GM19395 (cell line): Measurements from ENCODE around the gene TMEM178B.
"Not testable (repeated sequence)": the region's sequence is repeated elsewhere in the genome, so short reads cannot be mapped to it uniquely, and the experiment has no call there.

ENCODE experiments used
- ATAC-seq: cut with Tn5 transposase; IDR thresholded peaks from one replicate; pipeline ENCODE4 v1.9.1; 2021; ENCODE audit warnings: mild to moderate bottlenecking, moderate library complexity; ENCODE audit not compliant: unreplicated experiment

The TMEM178B gene

GRCh38 chr7:141177120-141177519, 103.3 kb downstream of the TMEM178B start:
- ATAC-seq, result not testable (repeated sequence)

DNA sequence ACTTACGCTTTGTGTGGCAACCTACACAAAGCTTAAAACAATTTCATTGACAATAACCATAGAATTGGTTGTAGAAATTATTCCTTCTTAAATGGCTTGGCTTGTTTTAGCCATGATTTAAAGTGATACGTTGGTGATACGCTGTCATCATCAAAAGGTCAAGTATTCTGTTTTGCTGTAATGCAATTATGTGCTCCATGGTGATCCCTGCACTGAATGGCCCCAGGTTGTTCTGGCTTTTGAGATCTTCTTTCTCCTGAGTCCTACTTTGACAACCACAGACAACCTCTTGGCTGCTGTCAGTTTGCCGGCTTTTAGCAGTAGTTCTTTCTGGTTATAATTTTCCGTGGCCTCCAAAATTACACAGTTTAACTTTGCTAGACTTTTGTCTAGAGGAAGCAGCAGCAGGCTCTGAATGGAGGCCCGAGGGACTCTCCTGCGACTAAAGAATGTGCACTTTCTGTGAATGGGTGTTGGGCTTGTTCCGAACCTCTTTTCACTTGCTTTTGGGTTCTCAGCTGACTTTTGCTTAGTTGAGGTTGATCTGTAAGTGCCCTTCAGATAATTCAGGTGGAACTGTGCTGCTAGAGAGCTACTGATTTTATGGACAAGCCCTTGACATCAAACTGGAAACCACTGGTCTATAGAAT, 104.7 kb downstream of the TMEM178B start:
- no peak for ATAC-seq

GRCh38 chr7:141181812-141182211, 107.9 kb downstream of the TMEM178B start:
- no peak for ATAC-seq

GRCh38 chr7:141184532-141185190, 110.8 kb downstream of the TMEM178B start:
- ATAC-seq, result no peak

DNA sequence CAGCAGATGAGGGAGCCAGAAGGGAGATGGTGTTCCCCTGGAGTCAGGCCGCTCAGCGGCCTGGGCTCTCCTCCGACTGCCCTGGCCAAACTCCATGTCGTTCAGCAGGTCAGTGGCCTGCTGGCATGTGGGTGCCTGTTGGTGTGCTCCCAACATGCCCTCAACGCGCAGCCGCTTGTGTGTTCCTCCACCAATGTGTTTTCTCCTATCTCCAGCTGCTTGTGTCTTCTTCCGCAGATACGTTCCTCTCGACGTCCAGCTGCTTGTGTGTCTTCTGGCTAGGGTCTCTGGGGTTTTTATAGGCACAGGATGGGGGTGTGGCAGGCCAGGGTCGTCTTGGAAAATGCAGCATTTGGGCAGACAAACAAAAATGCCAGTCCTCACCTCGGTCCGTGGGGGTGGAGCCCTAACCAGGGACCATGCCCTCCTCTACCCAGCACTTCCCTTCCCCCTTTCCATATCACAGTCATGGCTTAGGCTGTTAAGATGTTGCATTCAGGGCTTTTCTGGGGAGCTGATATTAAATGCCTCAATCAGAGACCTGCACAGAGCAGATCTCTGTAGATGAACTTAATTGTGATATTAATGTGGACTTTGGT, 111.6 kb downstream of the TMEM178B start:
- ATAC-seq, result no peak

GRCh38 chr7:141189231-141189630, 115.4 kb downstream of the TMEM178B start:
- ATAC-seq, result no peak

DNA sequence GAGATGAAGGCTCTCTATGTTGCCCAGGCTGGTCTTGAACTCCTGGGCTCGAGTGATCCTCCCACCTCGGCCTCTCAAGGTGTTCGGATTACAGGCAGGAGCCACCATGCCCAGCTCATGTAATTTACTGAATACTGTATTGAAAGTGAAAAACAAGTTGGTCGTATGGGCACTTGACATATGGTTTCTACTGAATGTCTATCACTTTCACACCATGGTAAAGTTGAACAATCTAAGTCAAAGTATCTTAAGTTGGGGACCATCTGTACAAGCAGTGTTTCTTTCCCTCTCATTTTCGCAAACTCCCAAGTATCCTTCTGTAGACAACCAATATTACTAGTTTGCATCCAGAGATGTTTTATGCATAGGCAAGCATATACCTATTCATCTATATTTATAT, 116.6 kb downstream of the TMEM178B start:
- ATAC-seq, result no peak

GRCh38 chr7:141191277-141191676, 117.4 kb downstream of the TMEM178B start:
- ATAC-seq, result no peak

- no peak for ATAC-seq
Observed at GRCh38 chr7:141193066-141193465, 119.2 kb downstream of the TMEM178B start.

- not testable (repeated sequence) for ATAC-seq
Observed at GRCh38 chr7:141195722-141196121, 121.9 kb downstream of the TMEM178B start.

DNA sequence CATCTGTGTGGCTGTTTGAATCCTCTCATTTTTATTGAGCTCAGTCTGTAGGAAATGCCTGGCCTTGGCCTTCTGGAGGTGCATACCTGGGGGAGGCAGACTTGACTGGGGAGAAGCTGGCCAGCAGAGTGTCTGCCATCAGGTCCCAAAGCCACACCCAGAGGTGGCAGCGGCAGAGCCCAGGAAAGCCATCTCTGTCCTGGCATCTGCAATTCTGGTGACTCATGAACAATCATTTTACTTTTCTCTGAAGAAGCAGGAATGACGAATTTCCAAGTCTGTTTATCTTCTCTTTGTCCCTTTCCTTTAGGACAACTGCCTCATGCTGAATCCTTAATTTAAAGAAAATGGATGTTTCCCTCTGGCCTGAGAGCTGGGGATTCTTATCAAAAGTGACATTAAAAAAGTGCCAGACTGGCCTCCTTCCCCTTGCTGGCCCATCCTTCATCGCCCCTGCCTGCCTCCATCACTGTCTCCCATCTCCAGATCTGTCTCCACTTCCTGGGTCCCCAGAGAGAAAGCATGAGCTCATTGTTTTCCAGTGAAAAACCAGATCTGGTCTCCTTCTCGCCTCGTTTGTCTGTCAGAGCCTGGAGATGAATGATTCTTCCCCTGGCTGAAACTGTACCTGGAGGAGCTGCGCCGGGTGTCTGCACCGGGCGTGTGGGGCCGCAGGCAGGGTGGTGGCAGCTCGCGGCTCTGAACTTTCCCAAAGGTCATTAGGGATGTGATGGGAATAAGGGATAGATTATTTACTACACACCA, 124.5 kb downstream of the TMEM178B start:
- no peak for ATAC-seq

- no peak for ATAC-seq
Observed at GRCh38 chr7:141200191-141201108, 126.6 kb downstream of the TMEM178B start.

DNA sequence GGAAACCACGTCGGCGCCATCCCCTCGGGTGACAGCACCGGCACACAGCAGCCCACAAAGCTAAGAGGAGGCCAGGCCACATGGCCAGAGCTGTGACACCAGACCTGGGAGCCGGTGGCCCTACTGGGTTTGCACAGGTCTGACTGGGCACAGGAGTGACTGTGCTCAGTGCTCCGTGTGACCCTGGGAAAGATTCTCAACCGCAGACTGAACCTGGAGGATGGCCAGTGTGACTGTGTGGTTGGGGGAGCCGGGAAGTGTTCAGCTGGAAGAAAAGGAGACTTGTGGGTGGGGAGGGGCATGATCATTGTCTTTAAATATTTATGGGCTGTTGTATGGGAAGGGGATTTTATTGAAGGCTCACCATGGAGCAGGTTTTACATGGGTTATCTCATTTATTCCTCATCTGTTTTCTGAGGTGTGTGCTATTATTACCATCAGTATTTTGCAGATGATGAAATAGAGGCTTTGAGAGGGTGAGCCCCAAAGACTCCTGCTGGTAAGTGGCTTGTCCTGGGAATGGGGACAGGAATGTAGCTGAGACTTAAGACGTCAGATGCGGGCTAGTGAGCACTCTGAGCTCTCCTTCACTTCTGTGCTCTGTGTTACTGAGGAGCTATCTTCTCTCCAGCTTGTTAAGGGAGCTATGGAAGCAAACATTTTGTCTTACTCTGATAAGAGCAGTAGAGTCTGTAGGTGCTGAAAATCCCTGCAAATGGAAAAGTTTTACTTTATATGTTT, 127.5 kb downstream of the TMEM178B start:
- no peak for ATAC-seq

DNA sequence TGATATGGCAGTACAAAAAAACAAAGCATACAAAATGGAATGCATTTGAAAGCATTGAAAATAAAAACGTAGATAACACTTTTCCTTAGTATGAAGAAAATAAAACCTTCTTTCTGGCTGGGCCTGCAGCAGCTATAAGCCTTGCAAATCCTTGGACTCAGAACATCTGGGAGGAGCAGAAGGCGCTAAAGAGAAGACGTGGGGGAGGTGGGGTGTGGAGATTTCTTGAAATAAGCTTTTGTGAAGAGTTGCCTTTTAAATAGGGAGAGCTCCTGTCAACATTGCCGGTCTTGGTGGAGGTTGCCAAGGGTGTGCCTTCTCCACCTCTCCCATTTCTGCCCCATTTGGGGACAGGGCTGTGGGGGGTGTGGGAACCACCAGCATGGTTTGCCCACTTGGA, 128.7 kb downstream of the TMEM178B start:
- no peak for ATAC-seq

- ATAC-seq, result no peak
Observed at GRCh38 chr7:141203177-141203576, 129.3 kb downstream of the TMEM178B start.

GRCh38 chr7:141203586-141203985, 129.7 kb downstream of the TMEM178B start:
- no peak for ATAC-seq

GRCh38 chr7:141207661-141208060, 133.8 kb downstream of the TMEM178B start:
- no peak for ATAC-seq

DNA sequence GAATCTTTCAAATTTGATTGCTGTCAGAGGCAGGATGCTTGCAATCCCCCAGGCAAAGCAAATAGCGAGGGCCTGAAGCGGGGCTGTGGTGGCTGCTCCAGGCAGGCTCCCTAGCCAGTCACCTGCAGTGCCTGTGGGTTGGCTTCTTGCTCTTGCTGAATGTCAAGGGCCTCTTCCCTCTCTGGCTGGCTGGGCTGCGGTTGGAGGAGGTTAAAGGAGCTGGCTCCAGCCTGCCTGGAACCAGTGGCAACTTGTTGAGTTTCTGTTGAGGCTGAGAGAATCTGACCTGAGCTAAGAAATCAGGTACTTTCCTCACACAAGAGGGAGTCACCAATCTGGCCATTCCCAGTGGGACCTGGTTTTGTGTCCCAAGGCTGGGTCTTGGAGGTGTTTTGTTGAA, 134.7 kb downstream of the TMEM178B start:
- ATAC-seq, result no peak

DNA sequence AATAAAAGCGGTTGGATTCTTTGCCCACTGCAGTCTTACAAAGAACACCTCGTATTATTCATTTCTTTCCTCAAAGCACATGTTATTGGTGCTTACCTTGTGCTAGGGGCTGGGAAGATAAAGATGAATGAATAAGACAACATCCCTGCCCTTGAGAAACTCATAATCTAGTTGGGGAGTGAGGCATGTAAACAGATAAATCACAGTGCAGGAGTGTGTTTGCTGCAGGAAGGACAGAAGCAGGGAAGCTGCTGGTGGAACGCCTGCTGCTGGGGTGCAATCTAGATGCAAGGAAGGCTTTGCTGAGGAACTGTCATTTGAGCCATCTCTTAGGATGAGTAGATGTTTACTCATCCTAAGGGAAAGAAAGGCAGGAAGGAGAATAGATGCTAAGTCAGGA, 135.6 kb downstream of the TMEM178B start:
- ATAC-seq, result no peak

DNA sequence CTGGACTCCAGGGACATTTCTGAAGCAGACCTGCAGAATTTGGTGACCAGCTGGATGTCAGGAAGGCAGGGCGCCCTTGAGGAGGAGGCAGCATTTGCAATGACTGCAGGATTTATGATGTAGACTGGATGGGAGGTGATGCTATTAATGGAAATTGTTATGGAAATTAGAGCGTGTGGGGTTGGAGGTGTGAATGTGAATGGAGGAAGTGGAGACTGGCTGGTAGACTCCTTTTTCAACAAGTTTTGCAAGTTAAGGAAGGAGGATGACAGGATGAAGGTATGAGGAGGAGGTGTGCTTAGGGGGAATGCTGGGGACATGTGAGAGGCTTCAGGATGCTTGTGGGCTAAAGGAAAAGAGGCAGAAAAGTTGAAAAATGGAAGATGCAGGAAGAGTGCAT, 137.0 kb downstream of the TMEM178B start:
- ATAC-seq, result no peak
